Vagina (tissue), 2 donors: Measurements from ENCODE around the gene SERINC1. TPM values are rescaled to one million over a fixed set of nuclear protein-coding genes. Genes with fewer than 3 reads are reported as not detected.

ENCODE experiments used
- DNase-seq, 2 donors: peaks; one replicate each; pipeline ENCODE4 v3.0.0-alpha.2; 2017; ENCODE audit errors: extremely low spot score in 2 of 2
- H3K27ac ChIP-seq: fragments of 200-600 bp; sonication (generic); one replicate; pipeline ENCODE4 v1.5.1; 2019
- H3K27me3 ChIP-seq: fragments of 200-600 bp; sonication (generic); one replicate; pipeline ENCODE4 v1.5.1; 2019
- H3K36me3 ChIP-seq, 2 donors: fragments of 200-600 bp; sonication (generic); one replicate each; pipeline ENCODE4 v1.5.1; 2017 to 2019
- H3K4me1 ChIP-seq: fragments of 200-600 bp; sonication (generic); one replicate; pipeline ENCODE4 v1.5.1; 2019
- H3K4me3 ChIP-seq, 2 donors: fragments of 200-600 bp; sonication (generic); 1 replicate in 1 of 2; 2 replicates in 1 of 2; pipeline ENCODE4 v1.5.1; 2016 to 2019
- H3K9me3 ChIP-seq: fragments of 200-600 bp; sonication (generic); one replicate; pipeline ENCODE4 v1.5.1; 2019
- POLR2A ChIP-seq, 2 donors: fragments of 450-650 bp; IDR thresholded peaks; one replicate each; pipeline ENCODE4 v1.6.1; 2017; ENCODE audit warnings: antibody characterized with exemption in 2 of 2, mild to moderate bottlenecking in 2 of 2, moderate library complexity in 2 of 2
- POLR2AphosphoS5 ChIP-seq, 2 donors: sonication (generic); formaldehyde crosslinking; IDR thresholded peaks; one replicate each; pipeline ENCODE4 v1.9.0; 2017; ENCODE audit warnings: antibody characterized with exemption in 2 of 2, mild to moderate bottlenecking in 2 of 2, low read depth in 1 of 2; ENCODE audit not compliant: insufficient read depth in 1 of 2
- intact Hi-C: fragments of 100-400 bp; cut with DNase I; formaldehyde crosslinking; loops from one replicate; pipeline ENCODE4 v1.15.1; 2023
- total RNA-seq: library from RNA; depleted of rRNA; stranded (reverse); fragments of >200 nt; gene quantifications from one replicate; pipeline ENCODE4 v1.2.3, GENCODE V29; 2016
- TF ChIP-seq, protein P1 (sequence below), 3 experiments: fragments of 450-650 bp in 2 of 3; fragments of 200-600 bp in 1 of 3; sonication (generic) in 1 of 3; IDR thresholded peaks; one replicate each; pipeline ENCODE4 v1.5.1; 2017 to 2019; ENCODE audit warnings: antibody characterized with exemption in 3 of 3, mild to moderate bottlenecking in 2 of 3, moderate library complexity in 2 of 3

SERINC1 gene
- total RNA-seq, 1 donor from 2014 or later = 150 TPM

DNA sequence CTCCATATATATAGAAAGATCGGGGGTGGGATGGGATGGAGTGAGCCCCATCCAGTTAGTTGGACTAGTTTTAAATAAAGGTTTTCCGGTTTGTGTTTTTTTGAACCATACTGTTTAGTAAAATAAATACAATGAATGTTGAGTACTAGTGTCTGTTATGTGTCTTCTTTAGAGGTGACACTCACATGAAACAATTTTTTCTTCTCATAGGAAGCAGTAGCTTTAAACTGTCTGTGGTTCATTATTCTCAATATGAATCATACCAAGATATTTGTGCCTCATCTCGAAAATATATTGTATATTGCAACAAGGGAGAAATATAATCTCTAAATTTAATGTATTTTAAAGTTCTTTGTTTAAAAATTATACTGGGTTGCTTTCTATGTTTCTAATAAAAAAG, 38.8 kb downstream of the SERINC1 start:
- Histone ChIP-seq H3K9me3 (no peaks in the 10 kb centered on the region), H3K4me3 (no peak overlapping the region), H3K4me1 (peaks cover 12% of the 10 kb centered on the region), H3K27me3 (no peaks in the 10 kb centered on the region), H3K36me3 (peaks cover 0 to 16% of the 10 kb centered on the region in 2 donors), H3K27ac (no peak overlapping the region)
- DNase-seq = no peak
- no peak for TF ChIP-seq POLR2AphosphoS5 (IDR thresholded peaks at IDR 0.05; ENCODE audit: insufficient read depth in 1 of 2, low read depth in 1 of 2)
- no peak for TF ChIP-seq POLR2A (IDR thresholded peaks at IDR 0.05)
- TF ChIP-seq, protein P1, sequence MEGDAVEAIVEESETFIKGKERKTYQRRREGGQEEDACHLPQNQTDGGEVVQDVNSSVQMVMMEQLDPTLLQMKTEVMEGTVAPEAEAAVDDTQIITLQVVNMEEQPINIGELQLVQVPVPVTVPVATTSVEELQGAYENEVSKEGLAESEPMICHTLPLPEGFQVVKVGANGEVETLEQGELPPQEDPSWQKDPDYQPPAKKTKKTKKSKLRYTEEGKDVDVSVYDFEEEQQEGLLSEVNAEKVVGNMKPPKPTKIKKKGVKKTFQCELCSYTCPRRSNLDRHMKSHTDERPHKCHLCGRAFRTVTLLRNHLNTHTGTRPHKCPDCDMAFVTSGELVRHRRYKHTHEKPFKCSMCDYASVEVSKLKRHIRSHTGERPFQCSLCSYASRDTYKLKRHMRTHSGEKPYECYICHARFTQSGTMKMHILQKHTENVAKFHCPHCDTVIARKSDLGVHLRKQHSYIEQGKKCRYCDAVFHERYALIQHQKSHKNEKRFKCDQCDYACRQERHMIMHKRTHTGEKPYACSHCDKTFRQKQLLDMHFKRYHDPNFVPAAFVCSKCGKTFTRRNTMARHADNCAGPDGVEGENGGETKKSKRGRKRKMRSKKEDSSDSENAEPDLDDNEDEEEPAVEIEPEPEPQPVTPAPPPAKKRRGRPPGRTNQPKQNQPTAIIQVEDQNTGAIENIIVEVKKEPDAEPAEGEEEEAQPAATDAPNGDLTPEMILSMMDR (IDR thresholded peaks at IDR 0.05) = no peak
- intact Hi-C loops = no loop called here

DNA sequence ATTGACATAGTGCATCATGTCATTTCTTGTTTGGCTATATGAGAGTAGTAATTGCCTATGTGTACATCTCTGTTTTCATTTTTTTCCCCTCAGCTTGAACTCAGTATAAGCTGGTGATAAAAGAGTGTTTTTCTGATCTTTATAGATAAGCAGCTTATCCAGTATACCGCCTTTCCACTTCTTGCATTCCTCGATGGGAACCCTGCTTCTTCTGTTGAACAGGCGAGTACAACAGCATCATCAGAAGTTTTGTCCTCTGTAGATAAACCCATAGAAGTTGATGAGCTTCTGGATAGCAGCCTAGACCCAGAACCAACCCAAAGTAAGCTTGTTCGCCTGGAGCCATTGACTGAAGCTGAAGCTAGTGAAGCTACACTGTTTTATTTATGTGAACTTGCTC, 39.8 kb downstream of the SERINC1 start:
- TF ChIP-seq, protein P1 (IDR thresholded peaks at IDR 0.05) = no peak
- no peak for TF ChIP-seq POLR2AphosphoS5 (IDR thresholded peaks at IDR 0.05; ENCODE audit: insufficient read depth in 1 of 2, low read depth in 1 of 2)
- no peak for TF ChIP-seq POLR2A (IDR thresholded peaks at IDR 0.05)
- no peak for DNase-seq
- H3K9me3 ChIP-seq = no peaks in the 10 kb centered on the region
- no peak overlapping the region for H3K27ac ChIP-seq
- no peak overlapping the region for H3K4me3 ChIP-seq
- intact Hi-C loops = no loop called here
- no peaks in the 10 kb centered on the region for H3K27me3 ChIP-seq
- H3K4me1 ChIP-seq = peaks cover 12% of the 10 kb centered on the region
- peaks cover 0 to 16% of the 10 kb centered on the region in 2 donors for H3K36me3 ChIP-seq

DNA sequence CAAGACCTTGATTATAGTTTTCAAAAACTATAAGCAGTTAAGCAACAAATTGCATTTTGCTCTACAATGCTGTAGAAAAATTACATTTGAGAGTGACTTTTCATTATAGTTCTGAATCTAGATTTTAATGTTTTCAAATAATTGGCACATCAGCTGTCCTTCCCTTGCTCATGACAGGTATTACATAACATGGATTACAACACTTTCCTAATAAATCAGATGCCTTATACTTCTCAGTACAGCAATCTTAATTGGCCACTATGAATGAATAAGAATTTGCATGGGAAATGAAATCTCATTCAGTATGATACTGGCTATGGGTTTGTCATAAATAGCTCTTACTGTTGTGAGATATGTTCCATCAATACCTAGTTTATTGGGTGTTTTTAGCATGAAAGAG, 42.3 kb downstream of the SERINC1 start:
- Histone ChIP-seq H3K4me1 (peaks cover 12% of the 10 kb centered on the region), H3K36me3 (peaks cover 0 to 23% of the 10 kb centered on the region in 2 donors), H3K27ac (no peak overlapping the region), H3K27me3 (no peaks in the 10 kb centered on the region), H3K9me3 (no peaks in the 10 kb centered on the region), H3K4me3 (no peak overlapping the region)
- DNase-seq = no peak
- TF ChIP-seq POLR2AphosphoS5 (IDR thresholded peaks at IDR 0.05; ENCODE audit: insufficient read depth in 1 of 2, low read depth in 1 of 2) (no peak), POLR2A (IDR thresholded peaks at IDR 0.05) (no peak)
- TF ChIP-seq, protein P1 (IDR thresholded peaks at IDR 0.05) = no peak
- intact Hi-C loops = no loop called here

DNA sequence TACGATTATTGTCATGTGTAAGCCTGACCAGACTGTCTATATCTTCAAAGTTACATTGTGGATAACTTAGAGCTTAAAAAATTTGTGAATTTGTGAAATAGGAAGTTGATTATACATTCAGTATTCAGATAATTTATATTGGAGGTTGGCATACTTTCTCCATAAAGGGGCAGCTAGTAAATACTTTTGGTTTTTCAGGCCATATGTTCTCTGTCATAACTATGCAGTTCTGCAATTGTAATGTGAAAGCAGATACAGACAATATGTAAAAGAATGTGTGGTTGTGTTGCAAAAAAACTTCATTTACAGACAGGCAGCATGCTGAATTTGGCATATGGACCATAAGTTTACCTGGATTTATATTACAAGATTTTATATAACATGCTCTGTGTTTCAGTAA, 42.8 kb downstream of the SERINC1 start:
- H3K27me3 ChIP-seq = no peaks in the 10 kb centered on the region
- no peak overlapping the region for H3K4me3 ChIP-seq
- peaks cover 12% of the 10 kb centered on the region for H3K4me1 ChIP-seq
- H3K9me3 ChIP-seq = no peaks in the 10 kb centered on the region
- intact Hi-C loops = no loop called here
- no peak overlapping the region for H3K27ac ChIP-seq
- TF ChIP-seq, protein P1 (IDR thresholded peaks at IDR 0.05) = no peak
- TF ChIP-seq POLR2A (IDR thresholded peaks at IDR 0.05) (no peak), POLR2AphosphoS5 (IDR thresholded peaks at IDR 0.05; ENCODE audit: insufficient read depth in 1 of 2, low read depth in 1 of 2) (no peak)
- H3K36me3 ChIP-seq = peaks cover 0 to 26% of the 10 kb centered on the region in 2 donors
- DNase-seq = no peak

DNA sequence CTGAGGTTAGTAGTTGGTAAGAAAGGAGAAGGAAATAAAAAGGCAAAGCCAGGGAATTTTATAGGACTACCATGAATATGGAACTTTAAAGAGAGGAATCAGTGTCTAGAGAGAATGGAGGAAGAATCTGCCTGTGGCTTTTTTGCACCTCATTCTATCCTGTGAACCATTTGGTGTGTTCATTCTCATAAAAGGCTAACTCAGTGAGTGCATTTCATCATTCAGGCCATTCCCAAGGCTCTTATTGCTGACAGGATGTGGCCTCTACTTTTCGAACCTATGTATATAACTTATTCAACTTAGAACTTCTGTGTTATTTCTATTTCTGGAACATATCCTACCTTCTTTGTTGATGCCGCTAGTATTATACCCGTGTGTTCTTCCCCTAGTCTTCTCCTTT, 45.0 kb downstream of the SERINC1 start:
- intact Hi-C loops = no loop called here
- DNase-seq = no peak
- TF ChIP-seq POLR2A (IDR thresholded peaks at IDR 0.05) = no peak
- TF ChIP-seq POLR2AphosphoS5 (IDR thresholded peaks at IDR 0.05; ENCODE audit: insufficient read depth in 1 of 2, low read depth in 1 of 2) = no peak
- TF ChIP-seq, protein P1 (IDR thresholded peaks at IDR 0.05) = no peak
- H3K36me3 ChIP-seq = peaks cover 0 to 27% of the 10 kb centered on the region in 2 donors
- H3K4me1 ChIP-seq = peaks cover 12% of the 10 kb centered on the region
- H3K27me3 ChIP-seq = no peaks in the 10 kb centered on the region
- H3K4me3 ChIP-seq = no peak overlapping the region
- H3K27ac ChIP-seq = no peak overlapping the region
- no peaks in the 10 kb centered on the region for H3K9me3 ChIP-seq
